T-cell (primary cell): Measurements from ENCODE around the gene STMN3. TPM values are rescaled to one million over a fixed set of nuclear protein-coding genes. Genes with fewer than 3 reads are reported as not detected.
"Not testable (repeated sequence)": the region's sequence is repeated elsewhere in the genome, so short reads cannot be mapped to it uniquely, and the experiment has no call there.

Experiments used
- ATAC-seq, 4 experiments: fragments of 200-7000 bp in 3 of 4; fragments of 150-1000 bp in 1 of 4; cut with Tn5 transposase; replicated peaks in 1 of 4; 1 replicate in 3 of 4; 2 replicates in 1 of 4; pipeline ENCODE4 v1.10.0; 2021; ENCODE audit warnings: moderate library complexity in 3 of 4, mild to moderate bottlenecking in 2 of 4, moderate number of reproducible peaks in 1 of 4
- CTCF ChIA-PET, 2 donors: fragments of 300-600 bp; sonication (Branson Sonifier 250); formaldehyde crosslinking; loops; one replicate each; lab custom pipeline; 2022; ENCODE audit warnings: antibody characterized with exemption in 2 of 2; lab: Charles Lee
- POLR2A ChIA-PET, 2 donors: fragments of 300-600 bp; sonication (Branson Sonifier 250); formaldehyde crosslinking; loops; one replicate each; lab custom pipeline; 2022; ENCODE audit warnings: antibody characterized with exemption in 2 of 2; lab: Charles Lee
- DNase-seq, 35 experiments: peaks; one replicate each; pipeline versions ENCODE4 v3.0.0 to v3.0.0-alpha.2; 2013 to 2023
- H3K27ac ChIP-seq: one replicate; pipeline ENCODE4 v1.5.1; 2013; ENCODE audit warnings: low read length
- H3K27me3 ChIP-seq, 2 experiments: replicated peaks in 1 of 2; 1 replicate in 1 of 2; 2 replicates in 1 of 2; pipeline versions ENCODE4 v1.6.1 to v1.7.0; 2013; ENCODE audit warnings: low read length in 1 of 2, mixed read lengths in 1 of 2; ENCODE audit not compliant: control insufficient read depth in 2 of 2, insufficient read depth in 2 of 2; ENCODE audit errors: extremely low read depth in 1 of 2
- H3K36me3 ChIP-seq, 2 donors: 1 replicate in 1 of 2; 2 replicates in 1 of 2; pipeline versions ENCODE4 v1.6.1 to v1.7.0; 2013; ENCODE audit warnings: low read length in 1 of 2; ENCODE audit not compliant: control insufficient read depth in 2 of 2, insufficient read depth in 1 of 2; ENCODE audit errors: extremely low read depth in 1 of 2
- H3K4me1 ChIP-seq, 2 experiments: 1 replicate in 1 of 2; 2 replicates in 1 of 2; pipeline versions ENCODE4 v1.6.1 to v1.7.0; 2013; ENCODE audit warnings: low read length in 2 of 2, mixed read lengths in 1 of 2; ENCODE audit not compliant: insufficient read depth in 2 of 2, control insufficient read depth in 1 of 2; ENCODE audit errors: extremely low read depth in 1 of 2
- H3K4me3 ChIP-seq, 2 donors: 1 replicate in 1 of 2; 2 replicates in 1 of 2; pipeline versions ENCODE4 v1.5.1 to v1.7.0; 2013; ENCODE audit warnings: mild to moderate bottlenecking in 2 of 2, low read length in 1 of 2, moderate library complexity in 1 of 2; ENCODE audit not compliant: control insufficient read depth in 1 of 2; ENCODE audit errors: extremely low read depth in 1 of 2
- H3K9me3 ChIP-seq: 2 replicates; pipeline ENCODE4 v1.7.0; 2013
- H3K27ac Mint-ChIP-seq, 2 donors: one replicate each; pipeline ENCODE4 v1.8.0; 2020 to 2021; ENCODE audit warnings: mild to moderate bottlenecking in 2 of 2, mixed read lengths in 2 of 2
- H3K27me3 Mint-ChIP-seq, 2 donors: one replicate each; pipeline ENCODE4 v1.8.0; 2021 to 2022; ENCODE audit warnings: mixed read lengths in 2 of 2
- H3K36me3 Mint-ChIP-seq: one replicate; pipeline ENCODE4 v1.8.0; 2021; ENCODE audit warnings: mixed read lengths
- H3K4me1 Mint-ChIP-seq, 3 donors: one replicate each; pipeline ENCODE4 v1.8.0; 2020 to 2022; ENCODE audit warnings: mixed read lengths in 3 of 3, mild to moderate bottlenecking in 1 of 3
- H3K4me3 Mint-ChIP-seq, 3 donors: one replicate each; pipeline ENCODE4 v1.8.0; 2020 to 2022; ENCODE audit warnings: mild to moderate bottlenecking in 3 of 3, mixed read lengths in 3 of 3, moderate library complexity in 3 of 3
- H3K9me3 Mint-ChIP-seq, 3 donors: one replicate each; pipeline ENCODE4 v1.8.0; 2020 to 2022; ENCODE audit warnings: mixed read lengths in 3 of 3
- whole genome bisulfite sequencing: methylation state at CpG from one replicate; pipeline ENCODE4 v1.1.5; 2013; ENCODE audit warnings: missing lambda C conversion rate; ENCODE audit not compliant: insufficient coverage; 5-methylcytosine and 5-hydroxymethylcytosine counted together
- total RNA-seq, 35 experiments: library from RNA in 6 of 35; stranded (reverse) in 6 of 35; fragments of 120-200 nt in 1 of 35; gene quantifications; one replicate each; pipeline versions ENCODE4 v1.2.1 to v1.2.4 and lab custom pipeline; 2013 to 2026

Gene STMN3
- total RNA-seq, 5 donors from 2014 or later (not counting 1 experiment from before 2014, with no cell fraction given), result 92.9 to 121 (median 107) TPM

GRCh38 chr20:63640686-63641085, 12.5 kb downstream of the STMN3 start:
- H3K4me3 ChIP-seq, result peak overlapping the region; percentile 59 to 74
- DNase-seq, result peak in 9 of 35 experiments; percentile 16 to 48 (median 28)
- ATAC-seq, H3K27me3 ChIP-seq, H3K9me3 ChIP-seq, POLR2A ChIA-PET, H3K36me3 Mint-ChIP-seq, H3K9me3 Mint-ChIP-seq, H3K36me3 ChIP-seq, H3K27me3 Mint-ChIP-seq: not testable (repeated sequence)
- Mint-ChIP-seq H3K4me3 (peak overlapping the region; percentile 80 to 92 (median 86)), H3K4me1 (peaks cover 38 to 48% (median 42%) of the 10 kb centered on the region in 3 donors), H3K27ac (peak overlapping the region; percentile 80 to 100)
- WGBS, result 6% methylated on average over 5 of the region's 17 CpGs
- H3K27ac ChIP-seq, result peak overlapping the region; percentile 87
- peaks cover 27 to 56% of the 10 kb centered on the region in 2 experiments for H3K4me1 ChIP-seq
- CTCF ChIA-PET, result interaction anchor here in 1 of 2 donors (1.9 kb wide), 2 partner anchors 103 to 224 kb away, joined by 8 to 22 read pairs; partner anchors contain the start of genes PTK6 and TPD52L2

GRCh38 chr20:63640086-63640485, 13.1 kb downstream of the STMN3 start:
- peaks cover 8% of the 10 kb centered on the region for H3K36me3 Mint-ChIP-seq
- H3K9me3 Mint-ChIP-seq, result no peaks in the 10 kb centered on the region
- no peaks in the 10 kb centered on the region for H3K9me3 ChIP-seq
- WGBS, result 50% methylated on average over 2 of the region's 8 CpGs
- H3K27ac ChIP-seq, result peak overlapping the region; percentile 87
- H3K4me1 ChIP-seq, result peaks cover 29 to 62% of the 10 kb centered on the region in 2 experiments
- peak overlapping the region; percentile 100 for H3K27ac Mint-ChIP-seq
- DNase-seq (peak in 3 of 35 experiments; percentile 17 to 34 (median 27)), ATAC-seq (no peak)
- H3K27me3 Mint-ChIP-seq, result no peaks in the 10 kb centered on the region
- peak overlapping the region; percentile 59 to 74 for H3K4me3 ChIP-seq
- peaks cover 0 to 2% of the 10 kb centered on the region in 2 experiments for H3K27me3 ChIP-seq
- ChIA-PET CTCF (no interaction called here), POLR2A (no interaction called here)
- H3K36me3 ChIP-seq, result peaks cover 3 to 4% of the 10 kb centered on the region in 2 donors
- H3K4me3 Mint-ChIP-seq, result peak overlapping the region; percentile 80 to 92 (median 86)
- H3K4me1 Mint-ChIP-seq, result peaks cover 44 to 51% (median 48%) of the 10 kb centered on the region in 3 donors

- Histone ChIP-seq H3K9me3 (no peaks in the 10 kb centered on the region), H3K27ac (peak overlapping the region; percentile 87), H3K4me1 (peaks cover 34 to 69% of the 10 kb centered on the region in 2 experiments), H3K4me3 (peak overlapping the region; percentile 59 to 74), H3K36me3 (peaks cover 3 to 4% of the 10 kb centered on the region in 2 donors), H3K27me3 (peaks cover 0 to 2% of the 10 kb centered on the region in 2 experiments)
- Mint-ChIP-seq H3K36me3 (peaks cover 8% of the 10 kb centered on the region), H3K4me1 (peaks cover 49 to 59% (median 53%) of the 10 kb centered on the region in 3 donors), H3K9me3 (no peaks in the 10 kb centered on the region), H3K27ac (peak overlapping the region; percentile 100), H3K27me3 (no peaks in the 10 kb centered on the region), H3K4me3 (peak overlapping the region; percentile 80 to 92 (median 86))
- WGBS, result 0% methylated on average over 2 of the region's 15 CpGs
- peak; percentile 66 to 93 (median 82) for DNase-seq
- ChIA-PET POLR2A (no interaction called here), CTCF (interaction anchor here in 1 of 2 donors (0.7 kb wide), 1 partner anchor 398 kb away, joined by 4 read pairs; no protein-coding TSS in a partner anchor)
- ATAC-seq, result peak; percentile 60 to 63 (median 60)
Observed at GRCh38 chr20:63639093-63639975, 13.9 kb downstream of the STMN3 start.

- peak overlapping the region in 2 of 3 donors; percentile 13 to 80 for H3K4me3 Mint-ChIP-seq
- ATAC-seq, result no peak
- Histone ChIP-seq H3K4me3 (no peak overlapping the region), H3K4me1 (peaks cover 44 to 84% of the 10 kb centered on the region in 2 experiments), H3K27me3 (no peaks in the 10 kb centered on the region), H3K27ac (peak overlapping the region; percentile 85), H3K9me3 (no peaks in the 10 kb centered on the region), H3K36me3 (no peaks in the 10 kb centered on the region)
- H3K9me3 Mint-ChIP-seq, result no peaks in the 10 kb centered on the region
- peak overlapping the region; percentile 96 to 99 for H3K27ac Mint-ChIP-seq
- H3K27me3 Mint-ChIP-seq, result no peaks in the 10 kb centered on the region
- H3K36me3 Mint-ChIP-seq, result peaks cover 8% of the 10 kb centered on the region
- H3K4me1 Mint-ChIP-seq, result peaks cover 59 to 69% (median 64%) of the 10 kb centered on the region in 3 donors
- ChIA-PET POLR2A (no interaction called here), CTCF (interaction anchor here in 1 of 2 donors (0.8 kb wide), 1 partner anchor 99 kb away, joined by 4 read pairs; no protein-coding TSS in a partner anchor)
- no peak for DNase-seq
- 86% methylated on average over 8 of the region's 19 CpGs for WGBS
Observed at GRCh38 chr20:63636752-63637628, 16.2 kb downstream of the STMN3 start.

- WGBS, result under 1% methylated on average over 12 of the region's 15 CpGs
- H3K4me1 ChIP-seq, result peaks cover 49 to 96% of the 10 kb centered on the region in 2 experiments
- peak overlapping the region; percentile 24 to 42 for H3K4me3 ChIP-seq
- DNase-seq (peak; percentile 65 to 91 (median 78)), ATAC-seq (peak; percentile 62 to 74 (median 68))
- peaks cover 67 to 78% (median 73%) of the 10 kb centered on the region in 3 donors for H3K4me1 Mint-ChIP-seq
- no peaks in the 10 kb centered on the region for H3K9me3 ChIP-seq
- H3K4me3 Mint-ChIP-seq, result peak overlapping the region; percentile 73 to 77 (median 74)
- CTCF ChIA-PET, result interaction anchor here in 1 of 2 donors (0.8 kb wide), 3 partner anchors 9 to 97 kb away, joined by 3 to 4 read pairs (median 3); partner anchors contain the start of genes GMEB2 and RTEL1
- H3K27ac Mint-ChIP-seq, result peak overlapping the region; percentile 96 to 99
- H3K36me3 ChIP-seq, result no peaks in the 10 kb centered on the region
- no peaks in the 10 kb centered on the region for H3K27me3 Mint-ChIP-seq
- H3K27me3 ChIP-seq, result no peaks in the 10 kb centered on the region
- POLR2A ChIA-PET, result no interaction called here
- H3K36me3 Mint-ChIP-seq, result peaks cover 8% of the 10 kb centered on the region
- peak overlapping the region; percentile 85 for H3K27ac ChIP-seq
- H3K9me3 Mint-ChIP-seq, result no peaks in the 10 kb centered on the region
Observed at GRCh38 chr20:63635431-63636141, 17.6 kb downstream of the STMN3 start.
